RPMI7951 (cell line): ENCODE measurements around the gene TRANK1. TPM values are rescaled to one million over a fixed set of nuclear protein-coding genes. Genes with fewer than 3 reads are reported as not detected.

Source experiments
- DNase-seq: peaks from one replicate; pipeline ENCODE4 v3.0.0-alpha.2; 2012; ENCODE audit warnings: low read depth
- total RNA-seq: library from RNA; depleted of rRNA; stranded (reverse); fragments of >200 nt; shearing (Covaris generic); gene quantifications from 2 replicates; pipeline ENCODE4 v1.2.3, GENCODE V29; 2014

The TRANK1 gene
- total RNA-seq, 1 experiment from 2014 or later, result 15.3 TPM

DNA sequence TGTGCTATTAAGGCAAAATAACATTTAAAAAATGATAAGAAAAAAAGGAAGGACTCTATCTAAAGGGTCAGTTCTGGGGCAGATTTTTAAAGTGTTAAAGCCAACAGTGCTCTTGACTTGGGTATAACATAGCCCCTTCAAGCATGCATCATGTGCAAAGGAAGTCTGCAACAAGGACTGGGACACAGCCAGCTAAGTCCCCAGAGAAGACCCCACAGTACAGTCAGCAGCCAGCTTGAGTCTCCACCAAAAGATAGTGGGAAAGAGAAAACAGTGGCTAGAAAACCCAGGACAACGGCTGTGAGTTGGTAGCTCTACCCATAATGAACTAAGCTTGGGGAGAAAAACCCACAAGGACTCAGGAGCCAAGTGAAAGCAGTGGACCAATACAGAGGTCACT lies 94.1 kb downstream of the TRANK1 start:
- no peak for DNase-seq

DNA sequence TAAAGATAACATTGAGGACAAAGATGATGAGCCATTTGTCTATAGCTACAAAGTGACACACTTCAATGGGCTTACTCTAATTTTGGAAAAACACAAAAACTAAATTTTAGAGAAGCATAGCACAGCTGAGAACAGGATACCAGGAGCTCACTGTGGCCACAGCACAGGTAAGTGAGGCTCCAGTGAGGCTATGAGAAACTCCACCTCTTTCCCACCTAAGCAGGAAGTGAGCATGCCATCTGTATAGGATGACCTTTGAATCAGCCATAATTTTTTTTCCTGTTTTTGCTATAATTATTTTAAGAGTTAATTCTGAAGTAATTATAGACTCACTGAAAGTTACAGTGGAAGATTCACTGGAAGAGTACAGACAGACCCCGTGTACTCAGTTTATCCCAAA lies 98.4 kb downstream of the TRANK1 start:
- DNase-seq, result no peak

DNA sequence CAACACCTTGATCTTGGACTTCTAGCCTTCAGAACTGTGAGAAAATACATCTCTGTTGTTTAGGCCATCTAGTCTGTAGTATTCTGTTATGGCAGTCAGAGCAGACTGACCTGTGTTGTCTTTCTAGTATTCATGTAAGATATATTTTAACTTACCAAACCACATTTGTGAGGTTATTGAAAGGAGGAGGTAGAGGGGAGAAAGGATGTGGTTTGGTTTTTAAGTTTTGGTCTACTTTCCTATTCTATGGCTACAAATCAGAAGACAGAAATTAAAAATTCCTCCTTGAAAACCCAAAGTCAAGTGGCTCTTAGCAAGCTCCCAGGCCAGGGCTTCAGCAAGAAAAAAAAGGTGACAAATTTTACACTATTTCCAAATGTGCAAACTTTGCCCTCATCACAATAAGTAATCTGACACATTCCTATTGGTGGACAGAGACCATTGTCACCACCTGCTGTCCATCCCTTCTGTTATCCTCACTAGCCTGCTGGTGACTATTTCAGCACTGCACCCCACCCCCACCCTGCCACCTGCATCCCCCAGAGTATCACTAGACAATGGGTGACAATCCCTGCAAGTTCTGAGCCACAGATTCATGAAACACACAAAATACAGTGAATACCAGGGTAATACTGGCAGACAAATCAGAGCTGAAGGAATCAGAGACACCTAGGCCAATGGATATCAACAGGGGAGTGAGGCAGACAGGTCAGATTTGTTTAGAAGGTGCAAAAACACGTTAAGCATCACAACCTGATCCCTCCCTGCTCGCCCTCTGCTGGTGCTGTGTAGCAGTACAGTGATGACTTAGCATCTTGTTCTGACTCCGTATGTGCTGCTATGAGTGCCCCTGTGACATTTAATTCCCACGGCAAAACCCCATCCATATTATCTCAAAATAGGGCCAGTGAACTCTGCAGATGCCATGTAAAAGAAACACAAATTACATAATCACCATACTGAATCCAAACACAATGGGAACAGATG lies 101.5 kb downstream of the TRANK1 start:
- peak; percentile 39 for DNase-seq

DNA sequence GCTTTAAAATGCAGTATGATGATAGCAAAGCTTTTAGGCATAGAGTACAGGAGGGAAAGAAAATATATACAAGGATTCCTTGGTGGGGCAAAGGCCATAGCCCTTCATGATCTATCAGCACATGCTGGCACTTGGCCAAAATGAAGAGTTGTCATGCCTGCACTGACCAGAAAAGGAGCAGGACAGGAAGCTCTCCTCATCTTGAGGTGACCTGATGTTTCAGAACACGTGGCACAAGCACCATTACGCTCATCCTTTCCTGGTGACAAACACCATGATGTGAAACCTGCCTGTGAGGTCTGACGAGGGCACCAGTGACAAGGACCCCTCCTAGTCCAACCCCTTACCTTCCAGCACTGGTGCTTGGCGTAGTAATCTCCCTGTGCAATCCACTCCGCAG lies 102.6 kb downstream of the TRANK1 start:
- DNase-seq, result no peak

DNA sequence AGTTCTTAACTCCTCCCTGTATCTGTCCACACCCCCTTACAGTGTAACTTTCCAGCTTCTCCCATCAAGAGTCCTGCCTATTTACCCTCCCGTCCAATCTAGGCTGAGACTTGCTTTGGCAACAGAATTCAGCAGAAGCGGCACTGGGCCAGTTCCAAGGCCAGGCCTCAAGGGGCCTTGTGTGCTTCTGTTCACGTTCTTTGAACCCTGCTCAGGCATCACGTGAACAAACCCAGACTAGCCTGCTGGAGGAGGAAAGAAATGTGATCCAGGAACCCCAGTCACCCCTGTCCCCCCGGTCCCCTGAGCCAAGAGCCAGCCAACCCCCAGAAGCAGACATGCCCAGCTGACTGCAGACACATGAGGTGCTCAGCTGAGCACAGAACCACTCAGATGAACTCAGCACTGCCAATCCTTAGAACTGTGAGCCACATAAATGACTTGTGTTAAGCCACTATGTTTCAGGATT lies 104.4 kb downstream of the TRANK1 start:
- DNase-seq, result no peak

DNA sequence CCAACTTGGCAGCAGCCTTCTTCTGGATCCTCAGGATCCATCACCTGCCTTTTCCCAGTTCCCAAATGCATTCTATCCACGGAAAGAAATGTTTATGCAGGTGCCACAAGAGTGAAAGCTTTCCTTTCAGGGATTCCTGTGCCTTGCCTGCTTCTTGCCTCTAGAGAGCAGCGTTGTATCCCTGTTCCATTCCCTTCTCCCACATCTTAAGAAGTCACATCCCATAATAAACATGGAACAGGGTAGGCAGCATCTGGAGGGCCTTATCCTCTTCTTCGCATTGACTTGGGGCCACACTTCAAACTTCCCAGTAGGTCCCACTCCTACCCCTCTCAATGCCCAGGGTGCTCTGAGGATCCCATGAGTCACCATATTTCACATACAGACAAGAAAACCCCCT lies 107.8 kb downstream of the TRANK1 start:
- DNase-seq, result no peak

DNA sequence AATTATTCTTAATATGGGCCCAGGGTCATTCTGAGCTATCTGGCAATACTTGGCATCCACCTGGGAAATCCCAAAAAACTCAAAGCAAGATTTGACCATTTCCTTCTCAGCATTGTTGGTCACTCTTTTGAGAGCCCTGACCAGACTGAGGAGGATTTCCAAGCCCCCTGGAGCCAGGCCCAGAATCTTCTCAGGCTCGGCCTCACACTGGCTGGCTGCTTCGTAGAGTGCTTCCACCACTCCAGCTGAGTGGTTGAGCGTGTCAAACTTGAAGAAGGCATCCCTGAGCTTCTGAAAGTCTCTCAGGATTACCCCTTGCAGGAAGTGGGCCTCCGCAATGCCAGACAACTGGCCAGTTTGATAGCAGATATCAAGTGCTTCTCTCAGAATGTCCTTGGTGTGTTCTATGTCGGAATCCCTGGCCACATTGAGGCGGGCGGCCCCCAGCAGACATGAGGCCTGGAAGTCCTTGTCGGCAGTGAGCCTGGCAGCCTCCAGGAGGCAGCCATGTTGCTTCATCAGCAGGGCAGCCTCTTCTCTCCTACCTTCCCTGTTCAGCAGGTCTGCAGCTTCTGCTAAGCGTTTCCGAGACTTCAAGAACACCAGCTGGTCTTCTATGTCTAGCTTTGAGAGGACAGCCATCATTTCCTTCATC lies 111.6 kb downstream of the TRANK1 start:
- no peak for DNase-seq

DNA sequence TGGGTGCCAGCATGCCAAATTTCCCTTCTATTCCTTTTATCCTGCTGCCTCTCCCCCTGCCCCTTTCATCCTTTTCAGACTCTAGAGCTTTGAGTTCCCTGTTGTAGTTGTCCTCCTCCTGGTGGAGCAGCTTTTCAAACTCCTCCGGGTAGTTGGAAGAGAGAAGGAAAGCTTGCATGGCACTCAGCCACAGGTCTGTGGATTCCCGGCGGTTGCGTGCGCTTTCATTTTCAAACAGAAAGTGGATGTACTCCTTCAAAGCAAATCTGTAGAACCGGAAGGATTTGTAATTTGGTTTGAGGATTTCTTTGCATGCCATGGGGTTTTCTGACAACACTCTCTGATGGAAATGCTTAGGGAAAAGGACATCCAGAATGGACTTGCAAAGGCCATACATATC lies 112.4 kb downstream of the TRANK1 start:
- DNase-seq, result no peak

DNA sequence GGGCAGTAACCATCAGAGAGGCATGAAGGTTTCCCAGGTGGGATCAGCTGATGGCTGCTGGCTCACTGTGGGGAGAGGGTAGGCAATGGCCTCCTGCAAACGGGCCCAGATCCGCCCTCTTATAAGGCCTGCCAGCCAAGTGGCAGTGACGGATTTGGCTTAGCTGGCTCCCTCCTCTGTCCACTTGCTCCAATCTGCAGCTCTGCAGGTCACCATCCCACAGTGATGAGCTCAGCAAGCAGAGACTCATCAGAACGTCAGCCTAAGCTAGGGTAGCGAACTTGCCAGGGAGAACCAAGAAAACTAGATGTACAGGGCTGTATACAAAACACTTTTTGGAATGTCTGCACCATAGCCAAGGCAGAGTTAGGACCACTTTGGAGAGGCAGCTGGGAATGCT lies 117.7 kb downstream of the TRANK1 start:
- no peak for DNase-seq

DNA sequence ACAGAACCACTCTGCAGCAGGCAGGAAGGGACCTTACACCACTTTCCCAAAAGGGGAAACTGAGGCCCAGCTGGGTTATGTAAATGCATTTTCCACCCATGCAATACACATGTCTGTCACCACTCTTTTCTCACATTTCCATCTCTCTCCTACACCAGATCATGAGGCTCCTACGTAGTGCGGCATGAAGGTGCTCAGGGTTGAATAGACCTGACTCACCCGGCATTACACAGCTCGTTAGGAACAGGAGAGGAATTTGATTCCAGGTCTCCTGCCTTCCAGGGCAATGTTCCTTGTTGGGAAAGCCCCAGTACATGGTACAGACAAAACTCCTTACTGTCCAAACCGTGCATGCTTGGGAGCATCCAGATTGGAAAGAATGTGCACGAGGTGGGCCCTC lies 118.6 kb downstream of the TRANK1 start:
- DNase-seq, result no peak

DNA sequence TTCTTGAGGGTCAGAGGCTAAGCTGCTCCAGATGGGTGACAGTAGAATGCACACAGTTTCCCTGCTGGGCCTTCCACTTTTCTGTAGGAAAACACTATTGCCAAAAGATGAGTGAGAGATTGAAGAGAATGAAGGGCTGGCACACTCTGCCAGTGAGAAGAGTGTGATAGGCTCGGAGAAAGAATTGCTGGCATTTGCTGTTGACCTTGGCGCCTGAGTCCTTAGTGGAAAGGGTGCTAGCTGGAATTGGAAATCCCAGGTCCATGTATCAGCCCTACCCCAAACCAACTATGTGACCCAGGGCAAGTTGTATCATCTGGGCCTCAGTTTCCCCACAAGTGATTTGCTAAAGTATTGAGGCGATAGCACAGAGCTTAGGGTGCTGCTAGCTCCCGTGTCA lies 120.4 kb downstream of the TRANK1 start:
- DNase-seq, result no peak

DNA sequence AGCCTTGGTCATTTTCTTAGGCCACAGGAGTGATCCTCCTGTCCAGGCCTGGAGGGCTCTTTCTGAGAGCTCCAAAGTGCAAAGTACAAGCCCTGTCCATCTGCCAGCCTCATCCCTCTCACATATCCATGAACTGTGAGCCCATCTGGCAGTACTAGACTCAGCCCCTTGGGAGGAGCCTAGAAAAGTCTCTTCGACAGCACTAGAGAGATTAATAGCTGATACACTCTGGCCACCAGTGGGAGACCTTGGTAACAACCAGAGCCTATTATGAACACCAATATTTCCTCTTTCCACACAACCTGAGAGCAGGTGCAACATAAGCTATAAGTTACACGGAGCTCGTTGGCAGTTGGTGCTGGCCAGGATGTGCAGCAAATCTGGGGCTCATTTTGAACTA lies 121.0 kb downstream of the TRANK1 start:
- DNase-seq, result no peak

DNA sequence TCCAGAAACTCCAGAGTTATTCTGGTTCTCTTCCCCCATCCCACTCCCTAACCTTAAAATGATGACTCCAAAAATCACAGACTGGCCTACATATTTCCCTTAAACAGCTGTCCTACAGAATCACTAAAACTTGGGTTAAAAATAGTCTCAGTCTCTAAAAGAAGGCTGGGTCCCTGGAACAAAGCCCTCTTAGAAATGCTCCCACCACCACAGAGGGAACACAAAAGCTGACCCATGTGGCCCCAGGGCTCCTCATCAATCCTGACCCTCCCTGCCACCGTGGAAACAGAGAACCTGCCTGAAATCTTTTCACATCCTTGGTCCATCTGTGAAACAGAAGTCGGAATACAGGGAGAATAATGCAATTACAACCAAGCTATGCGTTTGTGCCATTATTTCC lies 124.8 kb downstream of the TRANK1 start:
- DNase-seq, result no peak

DNA sequence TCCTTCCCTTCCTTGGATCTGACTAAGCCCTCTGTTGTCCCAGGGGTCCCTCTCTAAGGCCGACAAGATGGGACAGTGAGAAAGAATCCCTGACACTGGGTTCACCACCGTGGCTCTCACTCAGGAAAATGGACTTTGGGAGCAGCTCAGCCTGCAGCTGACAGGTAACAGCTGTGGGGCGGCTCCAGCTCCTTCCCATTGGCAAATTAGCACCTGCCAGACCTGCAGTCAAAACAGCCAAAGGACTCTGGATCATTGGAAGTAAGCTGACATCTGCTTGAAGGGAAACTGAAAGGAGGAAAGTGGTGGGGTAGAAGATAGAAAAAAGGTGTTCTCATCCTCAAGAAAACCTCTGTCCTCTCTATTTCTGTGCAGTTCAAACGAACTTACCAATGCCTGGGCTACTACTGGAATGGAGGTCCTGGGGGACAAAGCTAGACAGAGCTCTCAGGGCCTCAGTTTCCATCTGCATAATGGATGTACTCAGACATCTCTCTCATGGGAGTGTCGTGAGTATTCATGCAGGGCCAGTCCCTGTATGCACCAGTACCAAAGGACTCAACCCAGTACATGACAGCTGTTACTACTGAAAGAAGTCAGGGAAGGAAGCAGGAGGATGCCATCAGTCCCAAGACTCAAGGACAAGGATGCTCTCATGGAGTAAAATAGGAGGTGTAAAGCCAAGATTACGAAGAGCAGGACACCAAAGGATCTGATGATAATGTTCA lies 126.9 kb downstream of the TRANK1 start:
- DNase-seq, result no peak

DNA sequence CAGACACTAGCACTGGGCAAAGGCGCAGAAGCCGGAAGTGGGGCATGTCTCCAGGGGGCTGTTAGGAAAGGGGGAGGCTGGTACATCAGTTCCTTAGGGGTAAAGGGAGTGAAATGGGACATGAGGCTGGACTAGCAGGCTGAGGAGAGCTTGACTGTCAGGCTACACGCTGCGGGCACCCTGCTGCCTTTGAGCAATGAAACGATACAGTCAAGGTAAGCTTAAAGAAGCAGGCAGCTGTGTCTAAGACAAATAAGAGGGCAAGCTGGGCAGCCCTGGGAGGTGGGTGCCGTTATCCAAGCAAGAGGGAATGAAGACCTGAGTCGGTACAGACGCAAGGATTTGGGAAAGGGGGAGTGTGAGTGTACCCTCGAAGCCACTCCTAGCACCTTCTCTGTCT lies 129.5 kb downstream of the TRANK1 start:
- DNase-seq, result no peak

DNA sequence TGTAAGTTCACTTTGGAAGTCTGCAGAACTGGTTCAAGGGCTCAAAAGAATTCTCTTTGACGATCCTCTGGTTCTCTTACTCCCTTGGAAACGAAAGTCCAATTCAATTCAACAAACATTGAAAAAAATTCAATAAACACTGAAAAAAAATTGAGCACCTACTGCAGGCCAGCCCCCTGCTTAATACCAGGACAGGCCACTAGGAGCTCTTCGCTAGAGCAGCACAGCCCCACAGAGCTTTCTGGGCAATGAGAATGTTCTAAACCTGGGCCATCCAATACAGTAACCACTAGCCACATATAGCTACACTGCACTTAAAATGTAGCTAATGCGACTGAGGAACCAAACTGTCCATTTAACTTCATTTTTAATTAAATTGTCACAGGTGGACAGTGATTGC lies 130.1 kb downstream of the TRANK1 start:
- no peak for DNase-seq

DNA sequence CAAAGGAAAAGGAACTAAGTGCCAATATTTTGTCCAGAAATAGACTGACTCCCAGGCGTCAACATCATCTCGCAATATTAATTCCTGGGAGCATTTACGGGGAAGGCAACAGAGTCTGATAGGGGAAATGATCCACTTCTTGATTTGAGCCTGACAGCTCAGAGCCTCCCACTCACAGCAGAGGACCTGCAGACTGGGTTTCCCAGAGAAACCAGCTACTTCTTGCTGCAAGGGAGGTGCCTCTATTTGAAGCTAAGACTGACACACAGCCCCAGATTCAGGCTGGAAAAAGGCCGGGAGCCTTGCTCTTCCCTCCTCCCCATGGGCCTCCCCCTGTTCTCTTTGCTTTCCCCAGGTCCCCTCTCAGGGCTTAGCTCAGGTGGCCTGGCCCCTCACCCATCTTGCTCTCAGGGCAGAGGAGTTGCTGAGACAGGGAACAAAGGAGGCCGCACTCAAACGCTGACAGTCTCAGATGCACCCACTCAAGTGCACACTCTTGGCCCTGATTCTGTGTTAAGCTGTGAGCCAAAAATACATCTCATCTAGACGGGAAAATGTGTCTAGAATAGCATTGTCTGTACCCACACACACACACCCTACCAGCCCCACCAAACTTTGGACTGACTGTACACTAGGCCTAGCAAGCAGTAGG lies 130.7 kb downstream of the TRANK1 start:
- DNase-seq, result no peak

DNA sequence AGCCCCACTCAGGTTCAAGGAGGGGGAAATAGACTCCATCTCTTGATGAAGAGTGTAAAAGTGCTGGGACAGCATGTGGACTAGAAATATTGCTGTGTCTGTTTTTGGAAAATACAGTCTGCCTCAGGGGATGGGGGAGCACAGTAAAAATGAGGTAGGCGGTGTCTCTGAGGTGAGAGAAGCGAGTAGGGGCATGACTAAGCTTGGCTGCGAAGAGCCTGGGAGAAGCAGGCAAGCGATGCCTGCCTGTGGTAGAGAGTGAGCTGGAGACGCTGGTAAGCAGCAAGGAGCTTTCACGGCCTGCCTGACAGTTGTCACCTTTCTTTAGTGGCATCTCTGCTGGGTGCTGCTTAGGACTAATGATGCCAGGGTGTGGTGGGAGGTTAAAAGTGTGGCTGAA lies 131.5 kb downstream of the TRANK1 start:
- DNase-seq, result peak; percentile 17

DNA sequence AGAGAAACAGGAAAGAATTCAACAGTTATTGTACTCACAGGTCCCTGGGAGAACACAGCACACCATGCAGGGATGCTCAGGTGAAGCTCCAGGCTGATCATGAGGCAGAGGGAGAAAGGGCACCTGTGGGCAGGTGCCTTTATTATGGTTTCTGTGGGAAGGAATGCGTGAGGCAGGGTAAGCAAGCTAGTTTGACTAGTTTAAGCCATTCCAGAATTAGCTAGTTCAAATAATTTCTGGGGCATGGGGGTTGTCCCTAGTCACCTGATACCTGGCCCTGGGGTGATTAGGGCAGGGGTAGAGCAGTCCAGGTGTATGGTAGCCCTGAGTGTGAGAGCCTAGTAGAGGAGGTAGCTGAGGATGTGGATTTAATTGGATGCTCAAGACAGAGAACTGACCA lies 132.6 kb downstream of the TRANK1 start:
- DNase-seq, result no peak

DNA sequence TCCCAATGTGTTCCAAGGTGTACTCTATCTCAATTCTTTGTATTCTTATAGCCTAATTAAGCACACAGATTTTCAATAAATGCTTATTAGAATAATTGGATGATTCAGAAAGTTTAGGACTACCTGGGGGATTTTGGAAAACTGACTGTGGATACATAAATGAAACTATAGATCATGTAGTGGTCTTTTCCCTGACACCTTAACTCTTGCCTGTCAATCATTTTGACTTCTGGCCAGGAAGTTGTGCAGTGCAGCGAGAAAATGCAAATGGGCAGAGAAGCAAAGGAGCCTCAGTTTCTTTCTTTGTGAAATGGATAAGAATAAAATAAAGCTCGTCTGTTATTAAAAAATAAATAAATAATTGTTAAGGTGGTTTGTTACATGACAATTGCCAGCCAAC lies 133.1 kb downstream of the TRANK1 start:
- no peak for DNase-seq

DNA sequence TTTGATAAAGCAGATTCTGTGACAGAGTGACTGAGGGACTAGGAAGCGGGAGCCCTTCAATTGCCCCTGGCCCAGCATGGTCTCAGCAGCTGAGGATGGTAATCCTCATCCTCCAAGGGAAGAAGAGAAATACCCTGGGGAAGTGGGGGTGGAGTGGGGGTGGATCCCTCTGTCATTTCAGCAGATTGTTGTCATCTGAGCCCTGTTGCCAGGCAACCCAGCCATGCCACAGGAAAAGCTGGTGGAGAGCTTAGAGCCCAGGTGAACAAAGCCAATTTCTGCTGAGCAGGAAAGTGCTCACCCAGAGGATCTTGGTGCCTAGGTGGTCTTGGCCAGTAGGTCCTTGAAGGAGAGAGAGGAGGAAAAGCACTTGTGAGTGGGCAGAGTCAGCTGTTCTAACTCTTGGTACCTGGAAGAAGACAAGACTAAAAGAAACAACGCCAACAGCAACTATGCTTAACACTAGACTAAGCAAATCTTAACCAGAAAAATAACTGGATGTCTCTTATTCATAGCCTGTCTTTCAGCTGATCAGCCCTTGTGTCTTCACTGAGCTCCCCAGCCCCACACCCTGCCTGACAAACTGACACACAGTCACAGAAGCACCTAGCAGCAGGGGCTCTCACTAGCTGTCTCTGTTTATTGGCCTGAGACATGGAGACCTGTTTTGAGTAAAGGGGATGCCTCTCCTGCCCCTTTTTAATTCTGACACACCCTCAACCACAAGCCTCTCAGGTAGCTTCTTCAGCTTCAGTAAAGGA lies 140.4 kb downstream of the TRANK1 start:
- DNase-seq, result no peak
